Activated naive CD8-positive, alpha-beta T cell treated with anti-CD3 and anti-CD28 coated beads, Interleukin-2, amount 50 U/mL, for 16 hours (primary cell): ENCODE results near the gene TMEM263.
"Not testable (repeated sequence)": the region's sequence is repeated elsewhere in the genome, so short reads cannot be mapped to it uniquely, and the experiment has no call there.

Source experiments
- DNase-seq: peaks from one replicate; pipeline ENCODE4 v3.0.0-alpha.2; 2020; ENCODE audit warnings: low read depth, low spot score

TMEM263 gene

GRCh38 chr12:106986135-106986534 is 30.4 kb downstream of the TMEM263 start:
- DNase-seq: no peak

GRCh38 chr12:106986625-106987389 is 31.1 kb downstream of the TMEM263 start, which contains the start of gene MTERF2:
TSS of gene MTERF2 (minus strand) at chr12:106987146. CDS start at chr12:106978714, 8,432 bp downstream.
- peak; percentile 55 for DNase-seq

GRCh38 chr12:106987846-106988245 is 32.1 kb downstream of the TMEM263 start:
- DNase-seq: no peak

- DNase-seq: no peak
Observed at GRCh38 chr12:106994579-106995220, 39.0 kb downstream of the TMEM263 start.

GRCh38 chr12:106996102-106996501 is 40.4 kb downstream of the TMEM263 start:
- not testable (repeated sequence) for DNase-seq

GRCh38 chr12:106997916-106998315 is 42.2 kb downstream of the TMEM263 start:
- DNase-seq: no peak

- no peak for DNase-seq
Observed at GRCh38 chr12:106999446-106999845, 43.7 kb downstream of the TMEM263 start.

DNA sequence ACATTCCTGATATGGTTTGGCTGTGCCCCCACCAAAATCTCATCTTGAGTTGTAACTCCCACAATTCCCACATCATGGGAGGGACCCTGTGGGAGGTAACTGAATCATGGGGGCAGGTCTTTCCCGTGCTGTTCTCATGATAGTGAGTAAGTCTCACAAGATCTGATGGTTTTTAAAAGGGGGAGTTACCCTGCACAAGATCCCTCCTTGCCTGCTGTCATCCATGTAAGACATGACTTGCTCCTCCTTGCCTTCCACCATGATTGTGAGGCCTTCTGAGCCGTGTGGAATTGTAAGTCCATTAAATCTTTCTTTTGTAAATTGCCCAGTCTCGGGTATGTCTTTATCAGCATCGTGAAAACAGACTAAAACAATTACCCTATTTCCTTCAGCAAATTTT is 47.0 kb downstream of the TMEM263 start:
- DNase-seq: not testable (repeated sequence)

DNA sequence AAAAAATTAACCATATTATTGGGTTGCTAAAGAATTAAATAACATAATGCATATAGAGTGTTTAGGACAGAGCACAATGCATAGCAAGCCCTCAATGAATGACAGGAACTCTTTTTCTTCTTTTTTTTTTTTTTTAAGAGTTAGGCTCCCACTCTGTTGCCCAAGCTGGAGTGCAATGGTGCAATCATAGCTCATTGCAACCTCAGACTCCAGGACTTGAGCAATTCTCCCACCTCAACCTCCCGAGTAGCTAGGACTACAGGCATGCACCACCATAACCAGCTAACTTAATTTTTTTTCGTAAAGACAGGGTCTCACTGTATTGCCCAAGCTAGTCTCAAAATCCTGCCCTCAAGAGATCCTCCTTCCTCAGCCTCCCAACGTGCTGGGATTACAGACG is 51.7 kb downstream of the TMEM263 start:
- no peak for DNase-seq

- DNase-seq: no peak
Observed at GRCh38 chr12:107011519-107011918, 55.8 kb downstream of the TMEM263 start.

DNA sequence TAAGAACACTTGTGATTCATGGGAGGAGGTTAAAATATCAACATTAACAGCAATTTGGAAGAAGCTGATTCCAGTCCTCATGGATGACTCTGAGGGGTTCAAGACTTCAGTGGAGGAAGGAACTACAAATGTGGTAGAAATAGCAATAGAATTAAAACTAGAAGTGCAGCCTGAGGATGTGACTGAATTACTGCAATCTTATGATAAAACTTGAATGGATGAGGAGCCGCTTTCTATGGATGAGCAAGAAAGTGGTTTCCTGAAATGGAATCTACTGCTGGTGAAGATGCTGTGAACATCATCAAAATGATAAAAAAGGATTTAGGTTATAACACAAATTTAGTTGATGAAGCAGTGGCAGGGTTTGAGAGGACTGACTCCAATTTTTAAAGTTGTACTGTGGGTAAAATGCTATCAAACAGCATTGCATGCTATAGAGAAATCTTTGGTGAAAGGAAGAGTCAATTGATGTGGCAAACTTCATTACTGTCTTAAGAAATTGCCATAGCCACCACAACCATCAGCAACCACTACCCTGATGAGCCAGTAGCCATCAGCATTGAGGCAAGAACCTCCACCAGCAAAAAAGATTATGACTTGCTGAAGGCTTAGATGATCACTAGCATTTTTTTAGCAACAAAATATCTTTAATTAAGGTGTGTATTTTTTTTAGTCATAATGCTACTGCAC is 57.2 kb downstream of the TMEM263 start:
- DNase-seq: no peak

DNA sequence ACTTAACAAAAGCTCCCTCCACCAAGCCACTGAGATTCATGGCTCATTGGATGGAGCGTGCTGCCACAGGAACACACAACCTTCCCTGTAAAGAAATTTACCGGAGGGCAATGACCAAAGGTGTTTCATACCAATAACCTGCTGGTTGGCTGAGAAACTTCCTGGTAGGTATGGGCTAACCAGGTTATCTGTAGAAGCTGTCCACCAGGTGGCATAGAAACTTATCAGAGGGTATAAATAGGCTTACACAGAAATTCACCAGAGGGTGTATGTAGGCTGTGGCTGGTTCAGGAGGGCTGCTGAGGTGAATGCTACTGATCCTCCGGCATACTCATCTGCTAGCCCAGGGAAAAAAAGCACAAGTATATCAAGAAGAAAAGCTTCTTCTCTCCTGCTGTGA is 58.3 kb downstream of the TMEM263 start:
- no peak for DNase-seq

GRCh38 chr12:107017042-107017441 is 61.3 kb downstream of the TMEM263 start:
- DNase-seq: no peak

DNA sequence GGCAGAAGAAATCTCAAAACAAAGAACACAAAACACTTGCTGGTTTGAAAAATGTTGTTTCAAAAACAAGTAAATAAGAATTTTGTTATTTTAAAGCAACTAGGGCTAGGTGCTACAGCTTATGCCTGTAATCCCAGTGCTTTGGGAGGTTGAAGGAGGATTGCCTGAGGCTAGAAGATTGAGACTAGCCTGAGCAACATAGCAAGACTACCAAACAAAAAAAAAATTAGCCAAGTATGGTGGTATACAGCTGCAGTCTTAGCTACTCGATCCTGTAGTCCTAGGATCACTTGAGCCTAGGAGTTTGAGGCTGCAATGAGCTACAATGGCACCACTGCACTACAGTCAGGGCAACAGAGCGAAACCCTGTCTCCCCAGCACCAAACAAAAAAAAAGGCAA is 63.8 kb downstream of the TMEM263 start:
- no peak for DNase-seq
